ENCODE data around the gene EPS8. TPM values are rescaled to one million over a fixed set of nuclear protein-coding genes. Genes with fewer than 3 reads are reported as not detected.
"Not testable (repeated sequence)": the region's sequence is repeated elsewhere in the genome, so short reads cannot be mapped to it uniquely, and the experiment has no call there.

The EPS8 gene
- total RNA-seq, 1 experiment from 2014 or later, result 13.9 TPM

DNA sequence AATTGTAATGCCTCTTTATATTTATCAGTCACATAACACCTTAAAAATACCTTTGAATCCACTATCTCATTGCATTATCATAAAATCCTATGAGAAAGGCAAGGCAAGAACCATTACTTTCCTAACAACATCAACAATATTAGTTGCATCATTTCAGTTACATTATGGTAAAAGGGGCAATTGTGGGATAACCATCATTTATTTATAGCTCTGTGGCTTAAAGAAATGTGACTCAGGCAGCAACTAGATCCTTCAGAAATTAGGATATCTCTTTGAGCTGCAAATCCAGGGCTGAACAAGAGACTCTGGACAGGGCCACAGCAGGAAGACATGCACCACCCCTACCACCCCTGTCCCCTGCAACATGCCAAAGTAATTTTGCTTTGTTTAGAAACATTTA is 36.4 kb downstream of the EPS8 start:
- BruUV-seq (replicated peaks), result no TSS peak
- H3K27ac Mint-ChIP-seq (ENCODE audit: unreplicated experiment), result no peak overlapping the region
- no peaks in the 10 kb centered on the region for H3K27me3 ChIP-seq (replicated peaks; ENCODE audit: control insufficient read depth, insufficient read depth, low read length)
- H3K4me1 Mint-ChIP-seq (ENCODE audit: low read depth, unreplicated experiment), result no peaks in the 10 kb centered on the region
- H3K4me3 Mint-ChIP-seq (ENCODE audit: unreplicated experiment), result no peak overlapping the region
- H3K27me3 Mint-ChIP-seq (ENCODE audit: insufficient read depth, unreplicated experiment), result peaks cover 4% of the 10 kb centered on the region
- intact Hi-C loops (cut with micrococcal nuclease; ENCODE audit: unreplicated experiment), result no loop called here
- H3K36me3 ChIP-seq (ENCODE audit: control insufficient read depth, insufficient read depth, low read length), result no peaks in the 10 kb centered on the region
- CTCF ChIA-PET, result no interaction called here
- H3K9me3 Mint-ChIP-seq (ENCODE audit: unreplicated experiment), result no peaks in the 10 kb centered on the region
- no peaks in the 10 kb centered on the region for H3K36me3 Mint-ChIP-seq (ENCODE audit: insufficient read depth, unreplicated experiment)
- POLR2A ChIA-PET, result no interaction called here
- TF ChIP-seq, protein P1, sequence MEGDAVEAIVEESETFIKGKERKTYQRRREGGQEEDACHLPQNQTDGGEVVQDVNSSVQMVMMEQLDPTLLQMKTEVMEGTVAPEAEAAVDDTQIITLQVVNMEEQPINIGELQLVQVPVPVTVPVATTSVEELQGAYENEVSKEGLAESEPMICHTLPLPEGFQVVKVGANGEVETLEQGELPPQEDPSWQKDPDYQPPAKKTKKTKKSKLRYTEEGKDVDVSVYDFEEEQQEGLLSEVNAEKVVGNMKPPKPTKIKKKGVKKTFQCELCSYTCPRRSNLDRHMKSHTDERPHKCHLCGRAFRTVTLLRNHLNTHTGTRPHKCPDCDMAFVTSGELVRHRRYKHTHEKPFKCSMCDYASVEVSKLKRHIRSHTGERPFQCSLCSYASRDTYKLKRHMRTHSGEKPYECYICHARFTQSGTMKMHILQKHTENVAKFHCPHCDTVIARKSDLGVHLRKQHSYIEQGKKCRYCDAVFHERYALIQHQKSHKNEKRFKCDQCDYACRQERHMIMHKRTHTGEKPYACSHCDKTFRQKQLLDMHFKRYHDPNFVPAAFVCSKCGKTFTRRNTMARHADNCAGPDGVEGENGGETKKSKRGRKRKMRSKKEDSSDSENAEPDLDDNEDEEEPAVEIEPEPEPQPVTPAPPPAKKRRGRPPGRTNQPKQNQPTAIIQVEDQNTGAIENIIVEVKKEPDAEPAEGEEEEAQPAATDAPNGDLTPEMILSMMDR (IDR thresholded peaks at IDR 0.05; ENCODE audit: insufficient read depth in 1 of 2, low read depth in 1 of 2, low read length in 1 of 2, severe bottlenecking in 1 of 2, unreplicated experiment in 1 of 2), result no peak
- no peaks in the 10 kb centered on the region for H3K9me3 ChIP-seq
- H3K4me3 ChIP-seq (ENCODE audit: low read depth, low read length), result no peak overlapping the region
- peaks cover 2% of the 10 kb centered on the region; the same call in 1 of the 2 replicates for H3K4me1 ChIP-seq
- DNase-seq, result no peak

DNA sequence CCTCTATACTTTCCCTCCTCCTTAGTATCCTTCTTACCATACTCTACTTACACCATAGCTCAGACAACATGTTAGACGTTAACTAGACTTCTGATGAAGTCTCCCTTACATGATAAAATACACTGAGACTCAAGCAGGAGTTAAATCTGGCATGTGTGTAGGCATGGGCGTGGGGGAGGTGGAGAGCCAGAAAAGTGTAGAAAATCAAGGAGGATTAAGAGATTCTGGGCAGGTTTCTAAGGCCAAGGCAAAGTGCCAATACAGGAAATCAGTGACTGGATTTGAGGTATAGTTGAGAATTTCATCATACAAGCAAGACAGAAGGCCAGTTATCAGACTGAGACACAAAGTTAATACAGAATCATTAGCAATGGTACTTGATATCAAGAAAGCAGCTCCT is 37.4 kb downstream of the EPS8 start:
- H3K4me1 ChIP-seq, result no peaks in the 10 kb centered on the region
- no peaks in the 10 kb centered on the region for H3K9me3 ChIP-seq
- no peaks in the 10 kb centered on the region for H3K9me3 Mint-ChIP-seq (ENCODE audit: unreplicated experiment)
- H3K4me1 Mint-ChIP-seq (ENCODE audit: low read depth, unreplicated experiment), result no peaks in the 10 kb centered on the region
- no peak overlapping the region for H3K4me3 Mint-ChIP-seq (ENCODE audit: unreplicated experiment)
- intact Hi-C loops (cut with micrococcal nuclease; ENCODE audit: unreplicated experiment), result no loop called here
- CTCF ChIA-PET, result no interaction called here
- no TSS peak for BruUV-seq (replicated peaks)
- H3K4me3 ChIP-seq (ENCODE audit: low read depth, low read length), result no peak overlapping the region
- H3K27ac Mint-ChIP-seq (ENCODE audit: unreplicated experiment), result no peak overlapping the region
- H3K36me3 Mint-ChIP-seq (ENCODE audit: insufficient read depth, unreplicated experiment), result no peaks in the 10 kb centered on the region
- TF ChIP-seq, protein P1 (IDR thresholded peaks at IDR 0.05; ENCODE audit: insufficient read depth in 1 of 2, low read depth in 1 of 2, low read length in 1 of 2, severe bottlenecking in 1 of 2, unreplicated experiment in 1 of 2), result no peak
- H3K27me3 Mint-ChIP-seq (ENCODE audit: insufficient read depth, unreplicated experiment), result peaks cover 4% of the 10 kb centered on the region
- no peaks in the 10 kb centered on the region for H3K36me3 ChIP-seq (ENCODE audit: control insufficient read depth, insufficient read depth, low read length)
- no peaks in the 10 kb centered on the region for H3K27me3 ChIP-seq (replicated peaks; ENCODE audit: control insufficient read depth, insufficient read depth, low read length)
- POLR2A ChIA-PET, result interaction anchor here (0.5 kb wide), 1 partner anchor 16 kb away, joined by 3 read pairs; no protein-coding TSS in a partner anchor
- no peak for DNase-seq

DNA sequence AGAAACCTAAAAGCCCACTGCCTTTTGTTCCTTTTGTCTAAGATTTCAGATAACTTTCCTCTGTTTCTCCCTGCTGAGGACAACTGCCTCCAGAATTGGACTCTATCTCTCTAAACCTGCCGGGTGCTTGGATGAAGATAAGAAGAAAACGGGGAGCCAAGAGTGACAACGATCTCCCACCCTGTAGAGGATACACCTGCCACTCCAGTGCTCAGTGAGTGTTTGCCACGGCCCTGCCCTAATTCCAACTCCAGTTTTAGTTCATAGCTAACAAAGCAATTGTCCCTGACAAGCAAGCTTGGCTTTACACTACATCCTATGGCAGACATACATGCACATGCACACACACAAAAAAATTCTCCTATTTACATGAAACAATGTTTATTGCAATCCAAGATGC is 39.3 kb downstream of the EPS8 start:
- Histone ChIP-seq H3K4me3 (ENCODE audit: low read depth, low read length) (no peak overlapping the region), H3K27me3 (replicated peaks; ENCODE audit: control insufficient read depth, insufficient read depth, low read length) (no peaks in the 10 kb centered on the region), H3K9me3 (no peaks in the 10 kb centered on the region), H3K4me1 (no peaks in the 10 kb centered on the region), H3K36me3 (ENCODE audit: control insufficient read depth, insufficient read depth, low read length) (no peaks in the 10 kb centered on the region)
- Mint-ChIP-seq H3K36me3 (ENCODE audit: insufficient read depth, unreplicated experiment) (no peaks in the 10 kb centered on the region), H3K27ac (ENCODE audit: unreplicated experiment) (no peak overlapping the region), H3K4me1 (ENCODE audit: low read depth, unreplicated experiment) (no peaks in the 10 kb centered on the region), H3K4me3 (ENCODE audit: unreplicated experiment) (no peak overlapping the region), H3K9me3 (ENCODE audit: unreplicated experiment) (no peaks in the 10 kb centered on the region), H3K27me3 (ENCODE audit: insufficient read depth, unreplicated experiment) (no peaks in the 10 kb centered on the region)
- ChIA-PET POLR2A (no interaction called here), CTCF (no interaction called here)
- no TSS peak for BruUV-seq (replicated peaks)
- TF ChIP-seq, protein P1 (IDR thresholded peaks at IDR 0.05; ENCODE audit: insufficient read depth in 1 of 2, low read depth in 1 of 2, low read length in 1 of 2, severe bottlenecking in 1 of 2, unreplicated experiment in 1 of 2), result no peak
- intact Hi-C loops (cut with micrococcal nuclease; ENCODE audit: unreplicated experiment), result no loop called here
- DNase-seq, result no peak

- H3K9me3 ChIP-seq; CTCF ChIA-PET; H3K4me1 Mint-ChIP-seq (ENCODE audit: low read depth, unreplicated experiment); H3K36me3 Mint-ChIP-seq (ENCODE audit: insufficient read depth, unreplicated experiment); POLR2A ChIA-PET; H3K27me3 Mint-ChIP-seq (ENCODE audit: insufficient read depth, unreplicated experiment); H3K4me3 Mint-ChIP-seq (ENCODE audit: unreplicated experiment); intact Hi-C loops (cut with micrococcal nuclease; ENCODE audit: unreplicated experiment); DNase-seq; H3K4me3 ChIP-seq (ENCODE audit: low read depth, low read length); H3K4me1 ChIP-seq; H3K27ac Mint-ChIP-seq (ENCODE audit: unreplicated experiment); BruUV-seq (replicated peaks); H3K36me3 ChIP-seq (ENCODE audit: control insufficient read depth, insufficient read depth, low read length); H3K27me3 ChIP-seq (replicated peaks; ENCODE audit: control insufficient read depth, insufficient read depth, low read length); H3K9me3 Mint-ChIP-seq (ENCODE audit: unreplicated experiment): not testable (repeated sequence)
Observed at GRCh38 chr12:15741870-15742269, 47.3 kb downstream of the EPS8 start.

Measured in Caco-2 (cell line).